GM18505 (cell line): Measurements from ENCODE around the gene HTR2B.

ENCODE experiments used
- ATAC-seq: cut with Tn5 transposase; IDR thresholded peaks from one replicate; pipeline ENCODE4 v1.9.1; 2021; ENCODE audit not compliant: unreplicated experiment
- POLR2A ChIP-seq: IDR thresholded peaks from 4 replicates; pipeline ENCODE4 v1.6.1; 2011; ENCODE audit warnings: borderline replicate concordance; ENCODE audit not compliant: insufficient read depth, insufficient read length; ENCODE audit errors: extremely low read depth

HTR2B gene

GRCh38 chr2:231124838-231125568 lies at the start of gene HTR2B:
HTR2B (minus strand) TSS chr2:231125042; CDS start chr2:231123764, 1,278 bp downstream.
- ATAC-seq: no peak
- TF ChIP-seq POLR2A: no peak

- no peak for TF ChIP-seq POLR2A
- ATAC-seq: no peak
Observed at GRCh38 chr2:231174211-231174651, 49.4 kb upstream of the HTR2B start.

- no peak for ATAC-seq
- TF ChIP-seq POLR2A: no peak
Observed at GRCh38 chr2:231172025-231172424, 47.2 kb upstream of the HTR2B start.

GRCh38 chr2:231170055-231170454 lies 45.2 kb upstream of the HTR2B start:
- ATAC-seq: no peak
- TF ChIP-seq POLR2A: no peak

- ATAC-seq: no peak
- no peak for TF ChIP-seq POLR2A
Observed at GRCh38 chr2:231169488-231169887, 44.6 kb upstream of the HTR2B start.

GRCh38 chr2:231168460-231169139 lies 43.8 kb upstream of the HTR2B start:
- ATAC-seq: no peak
- TF ChIP-seq POLR2A: no peak

GRCh38 chr2:231167745-231168459 lies 43.1 kb upstream of the HTR2B start:
- no peak for TF ChIP-seq POLR2A
- no peak for ATAC-seq

- TF ChIP-seq POLR2A: no peak
- no peak for ATAC-seq
Observed at GRCh38 chr2:231163414-231164095, 38.7 kb upstream of the HTR2B start.

GRCh38 chr2:231163011-231163410 lies 38.2 kb upstream of the HTR2B start:
- no peak for TF ChIP-seq POLR2A
- ATAC-seq: no peak

GRCh38 chr2:231161877-231162329 lies 37.1 kb upstream of the HTR2B start:
- TF ChIP-seq POLR2A: no peak
- ATAC-seq: no peak

- ATAC-seq: no peak
- no peak for TF ChIP-seq POLR2A
Observed at GRCh38 chr2:231161252-231161839, 36.5 kb upstream of the HTR2B start.

GRCh38 chr2:231160701-231161100 lies 35.9 kb upstream of the HTR2B start:
- TF ChIP-seq POLR2A: no peak
- ATAC-seq: no peak

GRCh38 chr2:231159306-231159705 lies 34.5 kb upstream of the HTR2B start:
- no peak for TF ChIP-seq POLR2A
- no peak for ATAC-seq
